Renal pelvis (tissue), 4 donors: ENCODE measurements around the gene NCLN. TPM values are rescaled to one million over a fixed set of nuclear protein-coding genes. Genes with fewer than 3 reads are reported as not detected.
A peak's percentile ranks its signal among the peaks of the same experiment; 100 is the strongest.
"Not testable (repeated sequence)": the region's sequence is repeated elsewhere in the genome, so short reads cannot be mapped to it uniquely, and the experiment has no call there.

Experiments used
- DNase-seq: peaks from one replicate; pipeline ENCODE4 v3.0.0-alpha.2; 2013
- polyA plus RNA-seq, 3 donors: library from polyadenylated mRNA; unstranded; fragments of 120-200 nt; gene quantifications; one replicate each; pipeline ENCODE4 v1.2.1, GENCODE V29; 2013; ENCODE audit not compliant: insufficient read length in 3 of 3

Gene NCLN
- polyA plus RNA-seq, 3 donors: 42.7 to 57.7 (median 44.0) TPM

DNA sequence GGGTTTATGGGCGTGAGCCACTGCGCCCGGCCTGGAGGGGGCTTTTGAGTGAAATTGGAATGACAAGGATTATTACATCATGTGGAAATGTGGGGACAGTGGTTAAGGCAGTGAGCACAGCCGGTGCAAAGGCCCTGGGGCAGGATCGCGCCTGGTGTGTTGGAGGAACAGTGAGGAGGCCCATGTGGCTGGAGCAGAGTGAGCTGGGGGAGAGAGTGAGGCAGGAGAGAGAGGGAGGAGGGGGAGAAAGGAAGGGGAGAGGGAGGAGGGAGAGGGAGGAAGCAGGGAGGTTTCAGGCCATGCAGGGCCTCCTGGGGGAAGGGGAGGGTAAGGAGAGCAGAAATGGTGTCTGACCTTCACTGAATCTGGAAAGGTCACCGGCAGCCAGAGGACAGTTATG lies 27.4 kb downstream of the NCLN start:
- no peak for DNase-seq

DNA sequence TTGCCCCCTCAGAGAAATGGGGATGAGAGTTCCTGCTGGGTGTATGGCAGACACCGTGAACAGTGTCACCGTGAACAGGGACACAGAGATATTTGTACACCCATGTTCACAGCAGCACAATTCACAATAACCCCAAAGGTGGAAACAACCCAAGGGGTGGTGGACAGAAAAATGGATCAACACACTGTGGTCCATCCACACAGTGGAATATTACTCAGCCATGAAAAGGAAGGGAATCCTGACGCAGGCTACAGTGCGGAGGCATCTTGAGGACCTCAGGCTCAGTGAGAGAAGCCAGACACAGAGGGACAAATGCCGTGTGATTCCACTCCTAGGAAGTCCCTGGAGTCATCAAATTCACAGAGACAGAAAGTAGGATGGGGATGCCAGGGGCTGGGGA lies 31.1 kb downstream of the NCLN start:
- DNase-seq: no peak

DNA sequence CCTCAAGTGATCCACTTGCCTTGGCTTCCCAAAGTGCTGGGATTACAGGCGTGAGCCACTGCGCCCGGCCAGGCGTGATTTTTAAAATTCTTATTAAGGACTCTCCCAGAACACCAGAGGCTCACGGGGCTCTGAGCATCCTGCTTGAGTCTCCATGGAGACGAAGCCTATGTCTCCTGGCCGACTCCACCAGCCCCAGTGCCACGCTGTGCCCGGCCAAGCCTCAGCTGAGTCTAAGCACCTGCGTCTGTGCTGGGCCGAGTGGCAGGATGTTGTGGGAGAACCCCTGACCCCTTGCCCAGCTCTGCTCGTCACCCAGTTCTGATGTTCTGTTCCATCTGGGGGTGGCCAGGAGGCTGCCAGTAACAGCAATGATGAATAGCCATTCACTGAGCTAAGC lies 34.8 kb downstream of the NCLN start:
- no peak for DNase-seq

DNA sequence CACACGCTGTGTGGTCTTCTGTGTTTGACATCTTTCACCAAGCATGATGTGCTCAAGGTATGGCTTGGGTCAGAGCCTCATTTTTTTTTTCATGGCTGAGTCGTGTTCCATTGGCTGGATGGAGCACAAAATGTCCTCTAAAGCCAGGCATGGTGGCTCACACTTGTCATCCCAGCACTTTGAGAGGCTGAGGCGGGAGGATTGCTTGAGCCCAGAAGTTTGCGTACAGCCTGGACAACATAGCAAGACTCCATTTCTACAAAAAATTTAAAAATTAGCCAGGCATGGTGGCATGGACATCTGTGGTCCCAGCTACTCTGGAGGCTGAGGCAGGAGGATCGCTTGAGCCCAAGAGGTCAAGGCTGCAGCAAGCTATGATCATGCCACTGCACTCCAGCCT lies 35.8 kb downstream of the NCLN start:
- DNase-seq: not testable (repeated sequence)

DNA sequence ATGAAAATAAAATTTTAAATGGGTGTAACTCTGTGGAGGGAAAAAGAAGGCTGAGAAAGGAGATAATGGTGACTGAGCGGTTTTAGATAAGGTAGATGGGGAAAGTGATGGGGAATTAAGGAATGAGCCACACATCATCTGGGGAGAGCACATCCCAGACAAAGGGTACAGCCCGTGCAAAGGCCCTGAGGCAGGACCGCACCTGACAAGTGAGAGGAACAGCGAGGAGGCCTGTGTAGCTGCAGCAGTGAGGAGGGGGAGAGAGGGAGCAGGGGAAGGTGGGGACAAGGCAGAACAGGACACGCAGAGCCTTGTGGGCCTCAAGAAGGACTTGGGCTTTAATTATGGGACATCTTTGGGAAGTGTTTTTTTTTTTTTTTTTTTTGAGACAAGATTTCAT lies 37.0 kb downstream of the NCLN start:
- DNase-seq: no peak

DNA sequence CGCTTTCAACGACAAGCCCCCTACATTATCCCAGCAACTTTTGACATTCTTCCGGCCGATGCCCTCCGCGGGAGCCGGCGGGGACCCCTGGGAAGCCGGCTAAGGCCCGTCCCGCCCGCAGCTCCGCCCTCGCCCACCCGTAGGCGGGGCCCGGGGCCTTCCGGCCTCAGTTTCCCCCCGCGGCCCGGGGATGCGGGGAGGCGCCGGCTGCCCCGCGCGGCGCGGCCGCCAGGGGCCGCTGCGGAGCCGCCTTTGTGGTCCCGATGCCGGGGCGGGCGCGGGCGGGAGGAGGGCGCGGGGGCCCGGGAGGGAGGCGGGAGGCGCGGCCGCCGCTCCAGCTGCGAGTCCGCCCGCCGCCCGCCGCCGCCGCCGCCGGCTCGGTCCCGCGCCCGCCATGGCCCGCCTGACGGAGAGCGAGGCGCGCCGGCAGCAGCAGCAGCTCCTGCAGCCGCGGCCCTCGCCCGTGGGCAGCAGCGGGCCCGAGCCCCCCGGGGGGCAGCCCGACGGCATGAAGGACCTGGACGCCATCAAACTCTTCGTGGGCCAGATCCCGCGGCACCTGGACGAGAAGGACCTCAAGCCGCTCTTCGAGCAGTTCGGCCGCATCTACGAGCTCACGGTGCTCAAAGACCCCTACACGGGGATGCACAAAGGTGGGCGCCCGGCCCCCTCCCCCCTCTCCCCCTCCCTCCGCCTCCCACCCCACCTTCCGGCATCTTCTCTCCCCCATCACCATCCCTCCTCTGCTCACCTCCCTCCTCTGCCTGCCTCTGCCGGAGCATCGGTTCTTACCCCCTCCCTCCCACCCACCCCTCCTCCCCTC lies 38.8 kb downstream of the NCLN start, which contains the start of gene CELF5:
TSS of gene CELF5 (plus strand) at position 316 of the 823 bp plus-strand sequence. CDS start at position 395, 79 bp downstream.
- DNase-seq: peak; percentile 53

DNA sequence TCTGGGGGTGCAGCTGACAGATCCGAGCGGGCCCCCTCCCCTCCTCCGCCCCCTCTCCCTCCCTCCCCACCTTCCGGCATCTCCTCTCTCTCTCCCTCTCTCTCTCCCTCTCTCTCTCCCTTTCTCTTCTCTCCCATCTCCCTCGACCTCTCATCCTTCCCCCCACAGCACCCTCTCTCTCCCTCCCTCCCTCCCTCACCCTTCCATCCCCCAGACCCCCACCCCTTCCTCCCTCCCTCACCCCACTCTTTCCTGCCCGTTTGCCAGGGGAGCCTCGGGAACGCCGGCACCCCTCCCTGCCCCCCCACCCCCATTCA lies 39.4 kb downstream of the NCLN start:
- no peak for DNase-seq

DNA sequence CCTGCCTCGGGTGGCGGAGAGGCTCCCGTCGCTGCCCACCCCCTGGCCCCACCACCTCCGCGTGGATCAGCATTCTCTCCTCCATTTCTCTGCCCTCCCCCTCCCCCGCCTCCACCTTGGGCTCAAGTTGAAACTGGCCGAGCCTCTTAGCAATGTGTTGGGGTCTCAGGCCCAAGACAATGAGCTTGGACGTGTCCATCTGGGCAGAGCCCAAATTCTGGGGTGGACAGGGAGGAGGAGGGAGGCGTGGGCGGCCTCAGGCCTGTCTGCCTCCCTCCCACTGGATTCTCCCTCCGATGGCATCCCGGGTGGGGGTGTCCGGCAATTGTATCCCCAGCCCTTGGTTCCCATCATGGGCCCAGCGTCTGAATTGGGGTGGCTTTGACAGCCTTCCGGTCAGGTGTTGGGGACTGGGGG lies 40.0 kb downstream of the NCLN start:
- DNase-seq: no peak

DNA sequence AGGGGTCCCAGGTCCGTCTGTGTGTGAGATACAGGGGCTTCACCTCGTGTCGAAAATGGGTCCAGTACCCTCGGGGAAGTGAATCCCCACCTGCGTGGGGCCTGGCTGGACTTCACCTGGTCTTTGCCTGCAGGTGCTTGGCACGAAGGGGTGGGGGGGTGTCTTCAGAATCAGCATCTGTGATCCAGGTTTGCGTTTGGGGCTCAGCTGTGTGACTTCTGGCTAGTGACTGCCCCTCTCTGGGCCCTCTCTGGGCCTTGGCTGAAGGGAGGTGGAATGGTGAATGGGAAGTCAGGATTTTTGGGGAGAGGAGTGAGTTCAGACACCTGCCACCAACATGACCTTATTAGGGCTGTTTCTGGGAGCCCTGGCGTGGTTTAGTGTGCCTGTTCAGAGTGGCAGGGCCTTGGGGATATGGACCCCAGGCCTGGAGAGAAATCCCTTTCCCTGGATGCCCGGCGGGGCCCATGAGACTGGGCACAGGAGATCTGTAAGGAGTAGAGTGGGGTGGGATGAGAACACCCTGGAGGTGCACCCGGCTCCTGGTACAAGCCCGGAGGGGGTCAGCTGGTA lies 41.4 kb downstream of the NCLN start:
- DNase-seq: no peak

DNA sequence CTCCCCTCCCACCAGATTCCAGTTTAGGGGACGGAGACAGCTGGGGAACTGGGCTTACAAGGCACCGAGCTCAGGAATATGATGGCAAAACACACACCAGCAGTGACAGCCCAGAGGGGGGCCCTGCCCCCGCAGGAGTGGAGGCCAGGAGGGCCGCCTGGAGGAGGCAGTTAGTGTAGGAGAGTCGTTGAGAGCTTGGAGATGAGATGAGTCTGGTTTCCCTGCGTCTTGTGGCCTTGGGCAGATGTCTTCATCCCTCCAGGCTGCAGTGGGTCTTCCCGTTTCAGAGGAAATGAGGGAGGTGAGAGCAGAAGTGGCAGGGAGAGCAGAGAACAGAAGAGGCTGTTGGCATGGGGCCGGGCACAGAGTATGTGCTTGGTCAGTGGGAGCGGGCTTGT lies 43.6 kb downstream of the NCLN start:
- no peak for DNase-seq

DNA sequence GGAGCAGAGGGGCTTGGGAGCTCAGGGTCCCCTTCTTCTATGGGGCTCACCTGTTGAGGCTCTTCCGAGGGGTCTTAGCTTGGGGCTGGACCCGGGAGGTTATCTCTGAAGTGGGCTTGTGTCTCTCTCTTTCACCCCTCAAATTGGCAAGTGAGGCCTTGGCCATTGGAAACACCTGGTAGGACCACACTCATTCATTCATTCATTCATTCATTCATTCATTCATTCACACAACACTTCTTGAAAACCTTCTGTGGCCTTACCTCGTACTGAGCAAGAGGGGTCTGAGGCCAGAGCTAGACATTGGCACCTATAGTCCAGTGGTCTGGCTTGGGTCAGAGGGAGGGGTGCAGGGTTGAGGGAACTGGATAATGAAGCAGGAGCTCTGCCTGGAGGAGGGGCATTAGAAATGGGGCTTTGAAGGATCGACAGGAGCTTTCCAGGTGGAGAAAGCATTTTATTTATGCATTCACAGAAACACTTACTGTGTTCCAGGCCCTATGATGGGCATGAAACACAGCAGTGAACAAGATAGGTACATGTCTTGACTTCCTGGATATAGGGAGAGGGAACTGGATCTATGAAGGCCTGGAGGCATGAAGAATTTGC lies 44.3 kb downstream of the NCLN start:
- no peak for DNase-seq

DNA sequence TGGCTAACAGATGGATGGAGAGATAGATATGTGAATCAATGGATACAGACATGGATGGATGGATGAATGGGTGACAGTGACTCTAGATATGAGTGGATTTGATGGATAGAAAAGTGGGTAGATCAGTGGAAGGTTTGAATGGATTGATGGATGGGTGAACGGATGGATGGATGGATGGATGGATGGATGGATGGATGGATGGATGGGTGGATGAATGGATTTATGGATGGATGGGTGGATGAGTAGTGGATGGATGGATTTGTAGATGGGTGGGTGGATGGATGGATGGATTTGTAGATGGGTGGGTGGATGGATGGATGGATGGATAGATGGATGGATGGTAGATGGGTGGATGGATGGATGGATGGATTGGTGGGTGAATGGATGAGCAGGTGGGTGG lies 45.6 kb downstream of the NCLN start:
- no peak for DNase-seq

DNA sequence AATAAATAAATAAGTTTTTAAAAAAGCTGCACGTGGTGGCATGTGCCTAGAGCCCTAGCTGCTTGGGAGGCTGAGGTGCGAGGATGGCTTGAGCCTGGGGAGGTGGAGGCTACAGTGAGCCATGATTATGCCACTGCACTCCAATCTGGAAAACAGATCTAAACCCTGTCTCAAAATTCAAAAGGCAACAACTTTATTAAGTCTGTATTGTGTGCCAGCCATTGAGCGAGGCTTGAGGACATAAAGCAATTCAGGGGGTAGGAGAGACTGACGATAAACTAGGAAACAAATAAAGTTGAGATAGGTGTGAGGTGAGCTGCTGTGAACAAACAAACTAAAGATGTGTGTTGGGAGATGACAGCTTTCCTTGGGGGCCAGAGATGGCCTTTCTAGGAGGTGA lies 47.4 kb downstream of the NCLN start:
- DNase-seq: no peak

DNA sequence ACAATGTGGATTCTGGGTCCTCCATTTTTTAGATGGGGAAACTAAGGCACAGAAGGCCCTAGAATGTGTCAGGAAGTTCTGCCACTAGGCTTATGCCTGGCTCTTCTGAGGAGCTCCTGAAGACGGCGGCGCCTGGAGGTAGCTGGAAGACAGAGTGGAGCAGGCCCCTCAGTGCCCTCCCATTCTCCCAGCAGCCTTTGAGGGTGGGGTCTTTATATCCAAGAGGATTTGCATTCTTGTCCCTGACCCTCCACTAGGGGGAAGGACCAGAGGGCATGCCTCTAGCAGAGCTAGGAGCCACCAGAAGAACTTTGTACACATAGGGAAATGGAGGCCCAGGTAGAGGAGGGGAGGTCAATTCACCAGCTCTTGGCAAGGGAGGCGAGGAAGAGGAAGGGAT lies 48.1 kb downstream of the NCLN start:
- DNase-seq: no peak

DNA sequence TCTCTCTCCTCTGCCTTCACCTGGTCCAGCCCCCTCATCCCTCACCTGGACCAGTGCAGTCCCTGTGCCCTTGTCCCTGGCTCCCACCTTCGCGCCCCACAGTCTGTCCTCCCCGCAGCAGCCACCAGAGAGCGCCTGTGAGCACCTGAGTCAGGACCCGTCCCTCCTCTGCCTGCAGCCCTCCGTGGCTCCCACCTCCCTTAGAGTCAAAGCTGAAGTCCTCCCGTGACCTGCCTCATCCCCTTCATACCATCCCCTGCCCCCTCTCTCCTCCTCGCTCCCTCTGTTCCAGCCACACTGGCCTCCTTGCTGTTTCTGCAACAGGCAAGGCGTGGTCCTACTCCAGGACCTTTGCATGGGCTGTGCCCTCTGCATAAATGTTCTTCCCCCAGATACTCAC lies 49.1 kb downstream of the NCLN start:
- no peak for DNase-seq

DNA sequence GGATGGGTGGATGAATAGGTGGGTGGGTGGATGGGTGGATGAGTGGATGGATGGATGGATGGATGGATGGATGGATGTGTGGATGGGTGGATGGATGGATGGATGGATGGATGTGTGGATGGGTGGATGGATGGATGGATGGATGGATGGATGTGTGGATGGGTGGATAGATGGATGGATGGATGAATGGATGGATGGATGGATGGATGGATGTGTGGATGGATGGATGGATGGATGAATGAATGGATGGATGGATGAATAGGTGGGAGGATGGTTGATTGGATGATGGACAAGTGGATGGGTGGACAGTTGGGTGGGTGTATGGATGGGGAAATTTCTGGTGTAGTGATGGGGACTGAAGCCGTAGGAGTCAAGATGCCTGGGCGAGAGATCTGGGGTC lies 49.9 kb downstream of the NCLN start:
- not testable (repeated sequence) for DNase-seq

DNA sequence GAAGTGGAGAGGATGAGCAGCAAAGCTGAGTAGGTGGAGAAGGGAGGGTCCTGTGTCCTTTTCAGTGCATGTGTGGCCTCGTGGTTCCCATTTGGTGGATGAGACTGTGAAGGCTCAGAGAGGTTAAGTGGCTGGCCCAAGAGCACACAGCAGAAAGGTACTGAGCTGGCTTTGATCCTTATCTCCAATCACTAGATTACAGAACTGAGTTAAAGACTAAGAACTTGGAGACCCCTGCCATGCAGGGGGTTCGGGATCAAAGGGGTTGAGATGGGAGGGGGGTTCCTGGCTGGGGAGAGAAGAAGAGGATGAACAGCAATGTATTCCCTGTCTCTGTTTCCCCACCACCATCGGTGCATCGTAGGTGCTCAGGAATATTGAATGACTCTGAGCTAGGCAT lies 50.5 kb downstream of the NCLN start:
- no peak for DNase-seq

DNA sequence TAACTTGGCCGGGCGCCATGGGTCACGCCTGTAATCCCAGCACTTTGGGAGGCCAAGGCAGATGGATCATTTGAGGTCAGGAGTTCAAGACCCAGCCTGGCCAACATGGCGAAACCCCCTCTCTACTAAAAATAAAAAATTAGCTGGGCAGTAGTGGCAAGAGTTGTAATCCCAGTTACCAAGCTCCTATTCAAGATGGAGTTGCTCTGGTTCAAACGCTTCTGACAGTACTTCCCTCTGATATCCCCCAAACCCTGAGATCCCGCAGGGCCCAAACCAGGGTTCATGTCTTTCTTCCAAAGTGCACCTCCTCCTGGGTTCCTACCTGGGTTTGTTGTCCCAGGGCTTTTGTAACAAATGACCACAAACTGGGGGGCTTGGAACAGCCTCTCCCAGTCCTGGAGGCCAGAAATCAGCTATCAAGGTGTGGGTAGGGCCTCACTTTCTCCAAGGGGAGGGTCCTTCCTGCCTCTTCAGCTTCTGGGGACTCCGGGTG lies 52.4 kb downstream of the NCLN start:
- DNase-seq: no peak

DNA sequence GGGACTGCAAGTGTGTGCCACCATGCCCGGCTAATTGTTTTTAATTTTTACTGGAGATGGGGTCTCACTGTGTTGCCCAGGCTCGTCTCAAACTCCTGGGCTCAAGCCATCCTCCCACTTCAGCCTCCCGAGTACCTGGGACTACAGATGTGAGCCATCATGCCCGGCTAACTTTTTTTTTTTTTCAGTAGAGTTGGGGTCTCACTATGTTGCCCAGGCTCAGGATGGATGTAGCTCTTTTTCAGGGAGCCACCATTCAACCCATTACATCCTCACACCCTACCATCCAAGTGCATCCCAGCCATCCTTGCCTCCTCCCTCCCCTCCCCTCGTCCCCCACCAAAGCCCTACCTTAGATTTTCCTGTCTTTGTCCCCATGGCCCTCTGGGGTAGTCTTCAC lies 53.6 kb downstream of the NCLN start:
- no peak for DNase-seq

DNA sequence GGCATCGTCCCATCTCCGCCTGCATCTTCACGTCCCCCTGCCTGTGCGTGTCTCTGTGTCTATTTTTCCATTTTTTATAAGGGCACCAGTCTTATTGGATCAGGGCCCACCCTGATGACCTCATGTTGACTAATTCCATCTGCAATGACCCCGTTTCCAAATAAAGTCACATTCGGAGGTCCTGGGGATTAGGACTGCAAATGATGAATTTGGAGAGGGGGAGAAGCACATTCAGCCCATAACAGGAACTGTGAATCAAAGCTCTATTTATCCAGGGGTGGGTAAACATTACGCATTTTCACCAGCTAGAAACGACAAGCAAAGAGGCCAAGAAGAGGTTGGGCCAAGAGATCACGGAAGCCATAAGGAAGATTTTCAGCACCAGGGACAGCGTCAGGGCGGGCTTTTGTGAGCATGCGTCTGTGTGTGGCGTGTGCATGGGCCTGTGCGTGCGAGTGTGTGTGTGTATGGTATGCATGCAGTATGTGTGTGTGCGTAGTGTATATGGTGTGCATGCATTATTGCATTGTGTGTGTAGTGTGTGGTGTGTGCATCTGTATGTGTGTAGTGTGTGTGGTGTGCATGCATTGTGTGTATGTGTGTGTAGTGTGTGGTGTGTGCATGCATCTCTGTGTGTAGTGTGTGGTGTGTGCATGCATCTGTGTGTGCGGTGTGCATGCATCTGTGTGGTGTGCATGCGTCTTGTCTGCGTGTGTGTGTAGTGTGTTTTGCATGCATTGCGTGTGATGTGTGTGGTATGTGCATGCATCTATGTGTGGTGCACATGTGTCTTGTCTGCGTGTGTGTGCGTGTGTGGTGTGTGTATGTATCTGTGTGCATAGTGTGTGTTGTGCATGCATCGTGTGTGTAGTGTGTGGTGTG lies 58.3 kb downstream of the NCLN start:
- DNase-seq: peak; percentile 76

DNA sequence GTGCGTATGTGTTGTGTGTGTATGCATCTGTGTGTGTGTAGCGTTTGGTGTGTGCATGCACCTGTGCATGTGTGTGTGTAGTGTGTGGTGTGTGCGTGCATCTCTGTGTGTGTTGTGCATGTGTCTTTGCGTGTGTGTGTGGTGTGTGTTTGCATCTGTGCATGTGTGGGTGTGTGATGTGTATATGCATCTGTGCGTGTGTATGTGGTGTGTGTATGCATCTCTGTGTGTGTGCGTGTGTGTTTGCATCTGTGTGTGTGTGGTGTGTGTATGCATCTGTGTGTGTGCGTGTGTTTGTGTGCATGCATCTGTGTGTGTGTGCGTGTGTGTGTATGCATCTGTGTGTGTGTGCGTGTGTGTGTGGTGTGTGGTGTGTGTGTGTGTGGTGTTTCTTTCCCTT lies 59.3 kb downstream of the NCLN start:
- DNase-seq: no peak

DNA sequence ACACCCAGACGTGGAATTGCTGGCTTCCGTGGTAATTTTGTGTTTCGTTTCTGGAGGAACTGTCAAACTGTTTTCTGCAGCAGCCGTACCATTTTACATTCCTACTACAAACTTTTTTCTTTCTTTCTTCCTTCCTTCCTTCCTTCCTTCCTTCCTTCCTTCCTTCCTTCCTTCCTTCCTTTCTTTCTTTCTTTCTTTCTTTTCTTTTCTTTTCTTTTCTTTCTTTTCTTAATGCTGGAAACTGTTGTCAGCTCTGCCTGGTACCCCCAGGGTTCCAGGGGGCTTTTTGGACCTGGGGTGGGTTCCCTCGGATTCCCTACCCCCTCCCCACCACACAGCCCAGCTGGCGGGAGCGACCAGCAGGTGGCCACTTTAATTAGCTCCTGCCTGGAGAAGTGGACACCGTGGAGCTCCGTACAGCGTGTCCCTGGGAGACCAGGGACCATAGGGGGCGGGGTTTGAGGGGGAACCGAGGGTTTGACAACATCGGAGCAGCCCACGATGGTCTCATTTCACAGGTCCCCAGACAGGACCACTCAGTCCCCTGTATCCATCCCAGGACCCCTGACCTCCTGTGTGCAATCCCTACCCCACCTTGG lies 63.1 kb downstream of the NCLN start:
- no peak for DNase-seq
